Liver (tissue), 9 donors: Measurements from ENCODE around the gene UQCRC1. TPM values are rescaled to one million over a fixed set of nuclear protein-coding genes. Genes with fewer than 3 reads are reported as not detected.
A peak's percentile ranks its signal among the peaks of the same experiment; 100 is the strongest.

Source experiments
- DNase-seq: peaks from one replicate; pipeline ENCODE4 v3.0.0-alpha.2; 2017; ENCODE audit warnings: low spot score
- H3K27ac ChIP-seq, 2 donors: one replicate each; pipeline ENCODE4 v1.7.0; 2013; ENCODE audit warnings: inconsistent platforms in 2 of 2, low read length in 2 of 2, control low read depth in 1 of 2, low read depth in 1 of 2, mild to moderate bottlenecking in 1 of 2
- H3K27me3 ChIP-seq, 4 donors: one replicate each; pipeline versions ENCODE4 v1.6.1 to v1.7.0; 2013; ENCODE audit warnings: low read length in 3 of 4, inconsistent platforms in 1 of 4, mild to moderate bottlenecking in 1 of 4, moderate library complexity in 1 of 4; ENCODE audit not compliant: control insufficient read depth in 4 of 4, insufficient read depth in 4 of 4
- H3K36me3 ChIP-seq, 4 donors: one replicate each; pipeline versions ENCODE4 v1.6.1 to v1.7.0; 2013; ENCODE audit warnings: low read length in 3 of 4, mild to moderate bottlenecking in 3 of 4, low read depth in 1 of 4, moderate library complexity in 1 of 4; ENCODE audit not compliant: control insufficient read depth in 4 of 4, insufficient read depth in 3 of 4
- H3K4me1 ChIP-seq, 4 donors: one replicate each; pipeline versions ENCODE4 v1.6.1 to v1.7.0; 2013; ENCODE audit warnings: low read length in 3 of 4, mild to moderate bottlenecking in 3 of 4, moderate library complexity in 1 of 4; ENCODE audit not compliant: control insufficient read depth in 4 of 4, insufficient read depth in 4 of 4
- H3K4me3 ChIP-seq, 3 donors: one replicate each; pipeline versions ENCODE4 v1.6.1 to v1.7.0; 2013; ENCODE audit warnings: low read length in 3 of 3, control low read depth in 1 of 3, low read depth in 1 of 3, mild to moderate bottlenecking in 1 of 3
- H3K9ac ChIP-seq, 2 donors: one replicate each; pipeline ENCODE4 v1.7.0; 2013; ENCODE audit warnings: low read length in 2 of 2, mild to moderate bottlenecking in 2 of 2, moderate library complexity in 2 of 2, control low read depth in 1 of 2, low read depth in 1 of 2
- H3K9me3 ChIP-seq, 4 donors: one replicate each; pipeline versions ENCODE4 v1.6.1 to v1.7.0; 2013; ENCODE audit warnings: low read length in 3 of 4; ENCODE audit not compliant: control insufficient read depth in 4 of 4
- ATF3 ChIP-seq: IDR thresholded peaks from 2 replicates; pipeline ENCODE4 v1.6.1; 2016; ENCODE audit warnings: antibody characterized with exemption
- FOXA1 ChIP-seq: IDR thresholded peaks from 2 replicates; pipeline ENCODE4 v1.6.1; 2016; ENCODE audit warnings: antibody characterized with exemption
- GABPA ChIP-seq, 2 donors: IDR thresholded peaks in 1 of 2; conservative IDR thresholded peaks in 1 of 2; 2 replicates each; pipeline ENCODE4 v1.6.1; 2016; ENCODE audit warnings: antibody characterized with exemption in 2 of 2, mild to moderate bottlenecking in 1 of 2, moderate library complexity in 1 of 2
- HNF4A ChIP-seq, 2 donors: conservative IDR thresholded peaks; 2 replicates each; pipeline ENCODE4 v1.6.1; 2016; ENCODE audit warnings: antibody characterized with exemption in 2 of 2, mild to moderate bottlenecking in 2 of 2
- HNF4G ChIP-seq: IDR thresholded peaks from 2 replicates; pipeline ENCODE4 v1.6.1; 2016; ENCODE audit warnings: antibody characterized with exemption
- JUND ChIP-seq, 2 donors: IDR thresholded peaks; 2 replicates each; pipeline ENCODE4 v1.6.1; 2016; ENCODE audit warnings: antibody characterized with exemption in 2 of 2
- RAD21 ChIP-seq, 2 donors: IDR thresholded peaks; 2 replicates each; pipeline ENCODE4 v1.6.1; 2016; ENCODE audit warnings: antibody characterized with exemption in 2 of 2, mild to moderate bottlenecking in 2 of 2
- RXRA ChIP-seq, 2 donors: IDR thresholded peaks; 2 replicates each; pipeline ENCODE4 v1.6.1; 2017 to 2018; ENCODE audit warnings: antibody characterized with exemption in 2 of 2, mild to moderate bottlenecking in 1 of 2
- SP1 ChIP-seq: IDR thresholded peaks from 2 replicates; pipeline ENCODE4 v1.6.1; 2018; ENCODE audit warnings: antibody characterized with exemption, mild to moderate bottlenecking
- TAF1 ChIP-seq: conservative IDR thresholded peaks from 2 replicates; pipeline ENCODE4 v1.6.1; 2016; ENCODE audit warnings: antibody characterized with exemption, mild to moderate bottlenecking
- YY1 ChIP-seq: IDR thresholded peaks from 2 replicates; pipeline ENCODE4 v1.6.1; 2016; ENCODE audit warnings: antibody characterized with exemption, mild to moderate bottlenecking
- ZBTB33 ChIP-seq: IDR thresholded peaks from 2 replicates; pipeline ENCODE4 v1.6.1; 2016; ENCODE audit warnings: antibody characterized with exemption
- WGBS: extraction: QIAGEN DNeasy Blood & Tissue Kit; methylation state at CpG from one replicate; pipeline ENCODE4 v1.1.7; 2013; 5-methylcytosine and 5-hydroxymethylcytosine counted together
- polyA plus RNA-seq, 2 donors: library from polyadenylated mRNA; stranded (reverse) in 1 of 2; unstranded in 1 of 2; fragments of 200-250 nt in 1 of 2; fragments of >200 nt in 1 of 2; fragmentation: Nextera tagmentation in 1 of 2; extraction: Ambion mirVana in 1 of 2; gene quantifications; one replicate each; pipeline versions ENCODE4 v1.2.1 to v1.2.3, GENCODE V29; 2013 to 2015
- total RNA-seq, 2 donors: library from RNA; depleted of rRNA; stranded (reverse); fragments of >200 nt; gene quantifications; one replicate each; pipeline ENCODE4 v1.2.3, GENCODE V29; 2014
- TF ChIP-seq, protein P1 (sequence below): IDR thresholded peaks from 2 replicates; pipeline ENCODE4 v1.6.1; 2016; ENCODE audit warnings: antibody characterized with exemption, mild to moderate bottlenecking
- TF ChIP-seq, protein P2 (sequence below): IDR thresholded peaks from 2 replicates; pipeline ENCODE4 v1.6.1; 2016; ENCODE audit warnings: antibody characterized with exemption
- donor health status: healthy.
- donor health status: healthy.
- donor health status: healthy.
- donor health status: healthy.
- donor health status: healthy.

Gene UQCRC1
- total and polyA plus RNA-seq, 4 donors: 153 to 373 (median 289) TPM

DNA sequence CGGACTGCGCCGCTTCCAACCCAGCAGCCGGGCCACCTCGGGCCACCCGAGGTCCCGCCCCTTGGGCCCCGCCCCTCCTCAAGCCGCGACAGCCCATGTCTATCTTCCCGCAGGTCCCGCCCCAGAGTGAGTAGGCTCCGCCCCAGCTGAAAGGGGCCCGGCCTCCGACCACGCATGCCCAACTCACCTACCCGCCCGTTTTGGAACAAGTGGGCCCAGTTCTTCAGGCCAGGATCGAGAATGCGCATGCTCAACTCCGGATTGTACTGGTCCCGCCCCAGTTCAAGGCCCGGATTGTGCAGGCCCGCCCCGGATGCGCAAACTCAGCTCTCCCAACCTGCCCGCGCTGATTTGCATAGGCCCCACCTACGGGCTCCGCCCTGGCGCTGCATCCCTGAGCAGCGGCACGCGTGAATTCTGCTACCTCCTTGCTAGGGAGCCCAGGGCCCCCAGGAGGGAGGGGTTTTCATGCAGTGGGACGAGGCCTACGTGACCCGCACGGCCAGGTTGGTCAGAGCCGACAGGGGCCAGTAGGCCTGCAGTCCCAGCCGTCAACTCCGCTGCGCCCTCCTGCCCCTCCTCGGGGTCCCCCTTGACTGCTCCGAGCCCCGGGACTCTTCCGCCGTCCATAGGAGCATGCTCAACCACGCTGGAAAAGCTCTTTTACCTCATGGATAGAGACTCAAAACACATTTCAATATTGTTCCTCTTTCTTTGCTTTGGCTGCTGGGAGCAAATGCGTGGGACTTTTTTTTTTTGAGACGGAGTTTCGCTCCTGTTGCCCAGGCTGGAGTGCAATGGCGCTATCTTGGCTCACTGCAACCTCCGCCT is 52.4 kb downstream of the UQCRC1 start, which contains the start of gene PFKFB4 (continued):
- TF ChIP-seq FOXA1: peak; percentile 9
- TF ChIP-seq GABPA (IDR thresholded peaks at IDR 0.05 in 1 of 2, conservative IDR thresholded peaks at IDR 0.05 in 1 of 2): peak in 1 of 2 donors; percentile 71
- no peak for TF ChIP-seq HNF4G
- TF ChIP-seq HNF4A (conservative IDR thresholded peaks at IDR 0.05): peak in 1 of 2 donors; percentile 51

- TF ChIP-seq TAF1 (no peak), YY1 (no peak)
- TF ChIP-seq, protein P1, sequence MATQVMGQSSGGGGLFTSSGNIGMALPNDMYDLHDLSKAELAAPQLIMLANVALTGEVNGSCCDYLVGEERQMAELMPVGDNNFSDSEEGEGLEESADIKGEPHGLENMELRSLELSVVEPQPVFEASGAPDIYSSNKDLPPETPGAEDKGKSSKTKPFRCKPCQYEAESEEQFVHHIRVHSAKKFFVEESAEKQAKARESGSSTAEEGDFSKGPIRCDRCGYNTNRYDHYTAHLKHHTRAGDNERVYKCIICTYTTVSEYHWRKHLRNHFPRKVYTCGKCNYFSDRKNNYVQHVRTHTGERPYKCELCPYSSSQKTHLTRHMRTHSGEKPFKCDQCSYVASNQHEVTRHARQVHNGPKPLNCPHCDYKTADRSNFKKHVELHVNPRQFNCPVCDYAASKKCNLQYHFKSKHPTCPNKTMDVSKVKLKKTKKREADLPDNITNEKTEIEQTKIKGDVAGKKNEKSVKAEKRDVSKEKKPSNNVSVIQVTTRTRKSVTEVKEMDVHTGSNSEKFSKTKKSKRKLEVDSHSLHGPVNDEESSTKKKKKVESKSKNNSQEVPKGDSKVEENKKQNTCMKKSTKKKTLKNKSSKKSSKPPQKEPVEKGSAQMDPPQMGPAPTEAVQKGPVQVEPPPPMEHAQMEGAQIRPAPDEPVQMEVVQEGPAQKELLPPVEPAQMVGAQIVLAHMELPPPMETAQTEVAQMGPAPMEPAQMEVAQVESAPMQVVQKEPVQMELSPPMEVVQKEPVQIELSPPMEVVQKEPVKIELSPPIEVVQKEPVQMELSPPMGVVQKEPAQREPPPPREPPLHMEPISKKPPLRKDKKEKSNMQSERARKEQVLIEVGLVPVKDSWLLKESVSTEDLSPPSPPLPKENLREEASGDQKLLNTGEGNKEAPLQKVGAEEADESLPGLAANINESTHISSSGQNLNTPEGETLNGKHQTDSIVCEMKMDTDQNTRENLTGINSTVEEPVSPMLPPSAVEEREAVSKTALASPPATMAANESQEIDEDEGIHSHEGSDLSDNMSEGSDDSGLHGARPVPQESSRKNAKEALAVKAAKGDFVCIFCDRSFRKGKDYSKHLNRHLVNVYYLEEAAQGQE: no peak
- H3K9me3 ChIP-seq: no peaks in the 10 kb centered on the region
- peaks cover 6 to 32% (median 14%) of the 10 kb centered on the region in 4 donors for H3K4me1 ChIP-seq
- 27% methylated on average over 29 of the region's 29 CpGs for WGBS
- H3K27ac ChIP-seq: peak overlapping the region in 1 of 2 donors; percentile 18
- no peaks in the 10 kb centered on the region for H3K27me3 ChIP-seq
- H3K36me3 ChIP-seq: no peaks in the 10 kb centered on the region
- DNase-seq: no peak
- H3K9ac ChIP-seq: no peak overlapping the region
- H3K4me3 ChIP-seq: peak overlapping the region in 2 of 3 donors; percentile 38 to 57
Observed at GRCh38 chr3:48555949-48556795, 53.3 kb downstream of the UQCRC1 start.

- no peak overlapping the region for H3K9ac ChIP-seq
- H3K36me3 ChIP-seq: no peaks in the 10 kb centered on the region
- H3K4me3 ChIP-seq: no peak overlapping the region
- no peaks in the 10 kb centered on the region for H3K9me3 ChIP-seq
- DNase-seq: no peak
- H3K27me3 ChIP-seq: no peaks in the 10 kb centered on the region
- 91% methylated on average over 10 of the region's 10 CpGs for WGBS
- no peak overlapping the region for H3K27ac ChIP-seq
- H3K4me1 ChIP-seq: peaks cover 6 to 32% (median 13%) of the 10 kb centered on the region in 4 donors
- TF ChIP-seq HNF4G: no peak
- TF ChIP-seq SP1: no peak
- TF ChIP-seq RXRA (IDR thresholded peaks at IDR 0.05): no peak
- TF ChIP-seq, protein P2, sequence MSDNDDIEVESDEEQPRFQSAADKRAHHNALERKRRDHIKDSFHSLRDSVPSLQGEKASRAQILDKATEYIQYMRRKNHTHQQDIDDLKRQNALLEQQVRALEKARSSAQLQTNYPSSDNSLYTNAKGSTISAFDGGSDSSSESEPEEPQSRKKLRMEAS: no peak
- TF ChIP-seq GABPA (IDR thresholded peaks at IDR 0.05 in 1 of 2, conservative IDR thresholded peaks at IDR 0.05 in 1 of 2): no peak
- TF ChIP-seq ZBTB33: no peak
- no peak for TF ChIP-seq YY1
- no peak for TF ChIP-seq JUND (IDR thresholded peaks at IDR 0.05)
- TF ChIP-seq RAD21 (IDR thresholded peaks at IDR 0.05): no peak
- no peak for TF ChIP-seq ATF3
- TF ChIP-seq, protein P1: no peak
- TF ChIP-seq FOXA1: no peak
Observed at GRCh38 chr3:48555231-48555948, 54.1 kb downstream of the UQCRC1 start.
